Measurements from ENCODE around the gene SEC14L1.

The SEC14L1 gene

DNA sequence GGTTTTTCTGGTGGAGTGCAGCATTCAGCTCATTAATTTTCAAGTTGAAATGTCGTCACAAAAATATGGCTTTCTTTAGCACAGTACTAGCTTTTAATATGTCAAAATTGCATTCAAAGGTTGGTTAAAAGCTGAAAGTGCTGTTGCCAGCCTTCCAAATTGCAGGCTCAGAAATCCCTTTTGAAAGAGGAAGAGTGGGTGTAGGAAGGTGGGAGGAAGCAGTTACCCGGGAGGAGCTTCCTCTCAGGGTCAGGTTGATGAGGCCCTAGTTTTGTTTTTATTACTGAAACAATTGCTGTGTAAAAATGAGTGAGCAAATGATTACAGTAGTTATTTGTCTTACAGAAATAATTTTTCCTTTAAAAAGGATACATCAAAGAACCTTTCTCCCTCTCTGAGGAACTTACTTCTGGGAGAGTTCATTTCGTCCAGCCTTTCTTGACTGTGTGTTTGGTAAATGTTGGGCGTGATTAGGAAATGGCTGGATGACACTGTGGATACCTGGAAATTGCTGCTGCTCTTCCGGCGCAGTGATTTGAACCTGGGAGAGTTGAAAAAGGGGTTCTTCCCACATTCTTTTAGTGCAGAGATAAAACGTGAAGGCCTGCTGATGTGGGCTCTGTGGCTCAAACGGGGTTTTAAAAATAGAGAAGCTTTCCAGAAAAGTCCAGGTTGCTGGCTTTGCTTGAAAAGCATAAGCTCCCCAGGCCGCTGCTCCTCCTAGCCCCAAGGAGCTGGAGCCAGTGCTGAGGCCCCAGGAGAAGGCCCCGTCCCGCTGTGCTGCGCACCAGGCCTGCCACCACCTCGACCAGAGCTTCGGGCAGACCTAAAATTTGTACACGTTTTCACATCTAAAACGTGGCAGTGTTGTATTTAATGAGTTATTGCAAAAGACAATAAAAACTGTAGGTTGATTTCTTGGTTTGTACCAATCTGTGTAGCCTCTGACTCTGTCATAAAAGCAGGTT, 41.7 kb downstream of the SEC14L1 start:
- peaks cover 17% of the 10 kb centered on the region for H3K4me1 Mint-ChIP-seq
- peak overlapping the region; percentile 93 to 96 for H3K27ac Mint-ChIP-seq
- ATAC-seq, result no peak
- no peak for DNase-seq
- H3K4me3 Mint-ChIP-seq, result peak overlapping the region; percentile 77 to 78
- no peaks in the 10 kb centered on the region for H3K9me3 Mint-ChIP-seq
- no peaks in the 10 kb centered on the region for H3K27me3 Mint-ChIP-seq

DNA sequence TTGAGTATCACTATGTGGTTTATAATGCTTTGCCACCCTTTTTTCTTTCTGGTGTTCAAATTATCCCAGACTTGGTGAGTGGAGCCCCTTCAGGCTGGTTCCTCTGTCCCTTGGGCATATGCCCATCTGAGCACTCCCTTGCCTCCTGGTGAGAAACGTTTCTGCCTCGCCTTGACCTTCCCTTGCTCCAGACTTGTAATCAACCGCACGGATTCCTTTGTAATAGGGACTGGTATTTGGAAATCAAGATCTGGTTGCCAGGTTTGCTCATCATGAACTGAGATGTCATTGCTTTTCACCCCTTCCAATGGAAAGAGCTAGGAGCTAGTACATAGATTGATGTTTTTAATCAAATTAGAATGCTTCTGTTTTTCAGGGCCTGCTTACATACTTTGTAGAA, 43.7 kb downstream of the SEC14L1 start:
- no peaks in the 10 kb centered on the region for H3K4me1 Mint-ChIP-seq
- no peak overlapping the region for H3K4me3 Mint-ChIP-seq
- no peak for ATAC-seq
- no peaks in the 10 kb centered on the region for H3K9me3 Mint-ChIP-seq
- DNase-seq, result no peak
- no peak overlapping the region for H3K27ac Mint-ChIP-seq
- no peaks in the 10 kb centered on the region for H3K27me3 Mint-ChIP-seq

DNA sequence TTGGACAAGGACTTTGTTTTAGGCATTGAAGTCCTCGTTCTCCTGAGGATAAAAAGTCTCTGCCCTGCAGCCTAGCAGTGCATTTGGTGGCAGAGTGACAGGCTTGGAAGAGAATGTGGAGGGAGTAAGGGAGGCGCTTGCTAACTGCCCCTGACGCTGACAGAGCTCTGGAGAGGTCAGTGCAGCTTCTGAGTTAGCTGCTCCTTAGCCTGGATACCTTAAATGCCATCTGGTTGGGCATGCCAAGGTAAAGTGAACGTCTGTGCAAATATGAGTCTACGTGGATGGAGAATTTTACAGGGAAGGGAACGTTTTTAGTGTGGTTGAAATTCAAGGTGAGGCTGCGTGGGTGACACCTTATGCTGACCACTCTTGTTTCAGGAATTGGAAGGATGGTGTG, 44.4 kb downstream of the SEC14L1 start:
- Mint-ChIP-seq H3K27ac (no peak overlapping the region), H3K9me3 (no peaks in the 10 kb centered on the region), H3K4me1 (no peaks in the 10 kb centered on the region), H3K4me3 (no peak overlapping the region), H3K27me3 (no peaks in the 10 kb centered on the region)
- DNase-seq (no peak), ATAC-seq (no peak)

DNA sequence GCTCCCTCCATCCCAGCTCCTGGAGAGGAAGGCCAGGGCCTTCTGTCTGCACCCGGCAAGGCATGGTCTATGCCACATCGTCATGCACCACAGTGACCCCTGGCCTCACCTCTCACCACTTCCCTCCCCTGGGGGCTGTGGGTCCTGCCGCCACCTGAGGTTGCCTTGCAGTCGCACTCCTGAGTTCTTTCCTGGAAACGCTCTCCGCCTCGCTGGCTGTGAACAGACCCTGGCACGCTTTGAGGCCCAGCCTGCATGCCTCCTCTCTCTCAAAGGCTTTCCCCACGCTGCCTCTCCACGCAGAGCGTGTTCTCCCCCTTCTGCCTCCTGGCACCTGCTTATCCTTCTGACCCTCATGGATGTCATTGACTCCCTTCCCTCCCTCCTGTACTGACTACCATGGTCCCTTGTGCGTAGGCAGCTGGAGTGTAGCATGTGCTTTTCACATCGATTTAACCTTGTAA, 45.4 kb downstream of the SEC14L1 start:
- H3K9me3 Mint-ChIP-seq, result no peaks in the 10 kb centered on the region
- ATAC-seq, result peak; percentile 90
- H3K27ac Mint-ChIP-seq, result no peak overlapping the region
- peak; percentile 56 to 83 for DNase-seq
- H3K27me3 Mint-ChIP-seq, result no peaks in the 10 kb centered on the region
- H3K4me1 Mint-ChIP-seq, result no peaks in the 10 kb centered on the region
- no peak overlapping the region for H3K4me3 Mint-ChIP-seq

DNA sequence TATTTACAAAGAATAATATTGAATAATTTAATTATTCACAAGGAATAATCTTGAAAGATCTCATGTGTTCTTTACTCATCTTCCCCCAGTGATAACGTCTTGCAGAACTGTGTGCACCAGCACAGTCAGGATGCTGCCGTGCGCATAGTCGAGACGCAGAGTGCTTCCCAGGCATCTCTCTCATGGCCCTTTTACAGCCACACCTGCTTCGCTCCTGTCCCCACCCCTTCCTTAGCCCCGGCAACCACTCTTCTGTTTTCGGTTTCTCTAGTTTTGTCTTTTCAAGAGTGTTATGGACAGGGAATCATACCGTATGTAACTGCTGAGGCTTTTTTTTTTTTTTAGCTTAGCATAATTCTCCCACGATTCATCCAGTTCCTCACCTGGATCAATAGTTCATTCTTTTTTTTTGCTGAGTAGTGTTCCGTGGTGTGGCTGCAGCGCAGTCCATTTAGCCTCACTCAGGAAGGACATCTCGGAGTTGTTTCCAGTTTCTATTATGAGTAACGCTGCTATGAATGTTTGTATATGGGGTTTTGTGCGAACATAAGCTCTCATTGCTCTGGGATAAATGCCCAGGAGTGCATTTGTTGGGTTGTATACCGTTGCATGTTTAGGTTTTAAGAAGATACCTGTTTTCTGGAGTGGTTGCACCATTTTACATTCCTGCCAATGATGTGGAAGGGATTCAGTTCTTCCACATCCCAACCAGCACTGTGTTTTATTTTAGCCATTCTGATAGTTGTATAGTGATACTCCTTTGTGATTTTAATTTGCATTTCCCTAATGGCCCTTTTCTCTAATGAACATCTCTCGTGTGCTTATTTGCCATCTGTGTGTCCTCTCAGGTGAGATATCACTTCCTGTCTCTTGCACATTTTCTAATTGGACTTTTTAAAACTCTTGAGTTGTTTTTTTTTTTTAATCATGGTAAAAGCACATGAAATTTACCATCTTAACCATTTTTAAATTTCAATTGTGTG, 47.6 kb downstream of the SEC14L1 start:
- no peak for ATAC-seq
- Mint-ChIP-seq H3K4me1 (peaks cover 6% of the 10 kb centered on the region), H3K27ac (peak overlapping the region; percentile 64 to 83), H3K9me3 (no peaks in the 10 kb centered on the region), H3K4me3 (peak overlapping the region; percentile 65 to 70), H3K27me3 (no peaks in the 10 kb centered on the region)
- DNase-seq, result no peak

DNA sequence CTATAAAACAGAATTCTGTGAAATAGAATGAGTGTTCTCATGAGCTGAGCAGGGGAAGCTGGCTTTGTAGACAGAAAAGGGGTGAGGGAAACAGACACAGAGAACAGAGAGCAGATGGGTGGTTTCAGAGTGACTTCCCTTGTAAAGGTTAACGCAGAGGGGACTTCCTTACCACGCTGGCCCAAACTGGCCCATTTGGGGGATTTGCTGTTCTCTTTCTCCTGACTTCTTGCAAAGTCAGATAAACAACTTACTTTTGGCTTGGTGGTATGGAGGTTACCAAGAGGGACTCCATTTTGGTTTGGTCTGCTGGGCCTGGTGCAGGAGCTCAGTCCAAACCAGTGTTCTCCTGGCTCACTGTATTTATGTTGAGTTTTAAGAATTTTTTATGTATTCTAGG, 48.4 kb downstream of the SEC14L1 start:
- H3K4me1 Mint-ChIP-seq, result peaks cover 6% of the 10 kb centered on the region
- ATAC-seq (peak; percentile 88), DNase-seq (peak; percentile 50 to 71)
- H3K4me3 Mint-ChIP-seq, result peak overlapping the region; percentile 65 to 70
- H3K27me3 Mint-ChIP-seq, result no peaks in the 10 kb centered on the region
- no peaks in the 10 kb centered on the region for H3K9me3 Mint-ChIP-seq
- H3K27ac Mint-ChIP-seq, result peak overlapping the region; percentile 64 to 84

DNA sequence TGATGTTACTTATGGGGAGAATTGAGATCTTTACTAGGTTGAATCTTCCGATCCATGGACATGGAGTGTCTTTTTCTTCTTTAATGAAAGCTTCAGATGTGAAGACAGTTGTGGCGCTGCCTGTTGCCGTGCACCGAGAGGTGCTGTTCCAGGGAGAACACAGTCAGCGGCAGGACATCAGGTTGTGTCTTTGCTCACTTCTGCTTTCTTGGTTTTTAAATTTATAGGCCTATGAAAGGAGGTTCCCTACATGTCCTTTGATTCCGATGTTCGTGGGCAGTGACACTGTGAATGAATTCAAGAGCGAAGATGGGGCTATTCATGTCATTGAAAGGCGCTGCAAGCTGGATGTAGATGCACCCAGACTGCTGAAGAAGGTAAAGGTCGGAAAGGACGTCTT, 49.8 kb downstream of the SEC14L1 start:
- no peak for ATAC-seq
- Mint-ChIP-seq H3K9me3 (no peaks in the 10 kb centered on the region), H3K27me3 (no peaks in the 10 kb centered on the region), H3K27ac (peak overlapping the region in 1 of 2 donors; percentile 89), H3K4me3 (no peak overlapping the region), H3K4me1 (peaks cover 6% of the 10 kb centered on the region)
- no peak for DNase-seq

DNA sequence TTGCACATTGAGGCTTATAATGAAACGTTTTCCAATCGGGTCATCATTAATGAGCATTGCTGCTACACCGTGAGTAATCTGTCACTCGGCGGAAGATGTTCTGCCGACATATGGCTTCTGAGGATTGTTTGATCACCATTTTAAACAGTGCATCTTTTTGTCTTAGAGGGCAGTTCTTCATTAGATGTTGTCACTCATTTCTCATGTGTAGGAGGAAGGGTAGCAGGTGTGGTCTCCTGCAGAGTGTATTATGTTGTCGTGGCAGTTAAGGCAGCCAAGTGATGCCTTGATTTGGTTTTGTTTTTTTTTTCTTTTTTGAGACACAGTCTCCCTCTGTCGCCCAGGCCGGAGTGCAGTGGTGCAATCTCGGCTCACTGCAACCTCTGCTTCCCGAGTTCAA, 50.5 kb downstream of the SEC14L1 start:
- Mint-ChIP-seq H3K27ac (no peak overlapping the region), H3K9me3 (no peaks in the 10 kb centered on the region), H3K4me1 (peaks cover 6% of the 10 kb centered on the region), H3K4me3 (no peak overlapping the region), H3K27me3 (no peaks in the 10 kb centered on the region)
- DNase-seq, result no peak
- no peak for ATAC-seq

DNA sequence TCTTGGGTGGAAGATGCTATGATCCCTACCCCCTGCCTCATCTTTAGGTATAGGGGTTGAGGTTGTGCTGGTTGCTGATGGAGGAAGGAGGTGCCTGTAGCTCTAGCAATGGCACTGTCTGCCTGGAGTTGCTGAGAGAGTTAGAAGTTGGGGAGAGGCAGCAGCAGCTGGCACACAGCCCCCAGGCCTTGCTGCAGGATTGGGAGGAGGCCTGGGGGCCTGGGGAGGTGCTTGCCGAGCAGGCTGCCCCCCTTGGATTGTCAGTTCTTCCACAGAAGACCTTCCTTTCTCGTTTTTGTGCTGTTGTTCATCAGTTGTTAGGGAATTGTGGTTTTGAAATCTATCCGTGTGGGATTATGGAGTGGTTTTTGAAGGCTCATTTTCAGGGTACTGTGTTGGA, 52.9 kb downstream of the SEC14L1 start:
- DNase-seq (no peak), ATAC-seq (no peak)
- no peak overlapping the region for H3K4me3 Mint-ChIP-seq
- no peaks in the 10 kb centered on the region for H3K9me3 Mint-ChIP-seq
- peak overlapping the region; percentile 57 to 78 for H3K27ac Mint-ChIP-seq
- peaks cover 6% of the 10 kb centered on the region for H3K4me1 Mint-ChIP-seq
- H3K27me3 Mint-ChIP-seq, result no peaks in the 10 kb centered on the region

DNA sequence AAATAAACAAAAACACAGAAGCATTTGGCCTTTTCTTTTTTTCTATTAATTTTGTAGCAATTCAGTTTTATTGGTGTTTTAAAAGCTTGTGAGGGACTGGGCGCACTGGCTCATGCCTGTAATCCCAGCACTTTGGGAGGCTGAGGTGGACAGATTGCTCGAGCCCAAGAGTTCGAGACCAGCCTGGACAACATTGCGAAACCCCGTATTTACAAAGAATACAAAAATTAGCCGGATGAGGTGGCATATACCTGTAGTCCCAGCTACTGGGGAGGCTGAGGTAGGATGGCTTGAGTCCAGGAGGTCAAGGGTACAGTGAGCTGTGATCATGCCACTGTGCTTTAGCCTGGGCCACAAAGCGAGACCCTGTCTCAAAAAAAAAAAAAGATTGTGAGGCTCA, 53.4 kb downstream of the SEC14L1 start:
- Mint-ChIP-seq H3K4me1 (peaks cover 6% of the 10 kb centered on the region), H3K4me3 (no peak overlapping the region), H3K9me3 (no peaks in the 10 kb centered on the region), H3K27me3 (no peaks in the 10 kb centered on the region), H3K27ac (peak overlapping the region in 1 of 2 donors; percentile 78)
- no peak for DNase-seq
- ATAC-seq, result no peak

DNA sequence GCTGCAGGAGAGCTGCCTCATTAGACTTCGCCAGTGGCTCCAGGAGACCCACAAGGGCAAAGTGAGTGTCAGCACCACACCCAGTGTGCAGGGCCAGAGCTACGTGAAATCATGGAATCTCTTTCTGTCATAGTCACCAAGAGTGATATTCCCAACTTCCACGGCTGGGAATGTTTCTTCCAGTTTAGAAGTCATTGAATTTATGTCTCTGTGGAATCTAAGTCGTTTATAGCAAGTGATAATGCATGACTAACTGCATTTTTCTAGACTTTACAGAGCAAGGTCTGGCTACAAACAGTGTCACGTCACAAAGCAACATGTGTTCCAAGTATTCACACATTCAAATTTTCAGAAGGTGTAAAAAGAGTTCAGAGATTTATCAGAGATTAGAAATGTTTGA, 55.5 kb downstream of the SEC14L1 start:
- DNase-seq, result no peak
- Mint-ChIP-seq H3K9me3 (no peaks in the 10 kb centered on the region), H3K4me1 (peaks cover 6% of the 10 kb centered on the region), H3K27ac (no peak overlapping the region), H3K27me3 (no peaks in the 10 kb centered on the region), H3K4me3 (no peak overlapping the region)
- no peak for ATAC-seq

DNA sequence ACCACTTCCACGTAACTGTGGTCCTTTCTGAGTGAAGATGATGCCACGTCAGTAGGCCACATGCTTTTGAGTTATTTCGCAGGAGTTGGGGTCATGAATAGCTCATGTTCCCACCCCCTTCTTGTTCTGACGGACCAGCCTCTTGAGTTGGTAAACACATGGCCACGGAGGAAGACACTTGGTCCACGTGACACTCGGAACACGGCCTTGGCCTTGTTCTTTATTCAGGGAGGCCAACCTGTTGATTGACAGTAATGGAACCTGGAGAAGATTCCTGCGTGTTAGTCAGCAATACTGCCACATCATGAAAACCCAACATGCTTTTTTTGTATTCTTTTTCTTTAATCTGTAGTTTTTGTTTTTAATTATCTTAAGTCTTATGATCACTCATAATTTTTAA, 56.3 kb downstream of the SEC14L1 start:
- H3K4me1 Mint-ChIP-seq, result peaks cover 6% of the 10 kb centered on the region

DNA sequence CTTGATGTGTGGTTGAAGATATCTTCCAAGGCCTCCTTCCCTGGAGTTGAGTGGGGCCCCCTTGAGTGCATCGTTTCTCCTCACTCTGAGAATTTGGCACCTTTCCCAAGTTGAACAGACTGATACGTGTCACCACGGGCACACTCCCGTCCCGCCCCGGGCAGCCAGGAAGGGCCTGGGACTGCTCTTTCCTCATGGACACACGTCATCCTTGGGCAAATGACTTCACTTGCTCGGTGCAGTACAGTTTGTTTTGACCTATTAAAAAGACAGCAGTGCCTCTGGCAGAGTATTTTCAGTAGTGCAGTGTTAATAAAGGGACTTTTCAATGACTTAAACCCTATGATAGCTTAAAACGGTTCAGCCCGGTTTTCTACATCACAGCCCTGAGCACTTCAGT, 59.9 kb downstream of the SEC14L1 start:
- H3K27me3 Mint-ChIP-seq, result no peaks in the 10 kb centered on the region
- ATAC-seq (no peak), DNase-seq (no peak)
- H3K9me3 Mint-ChIP-seq, result no peaks in the 10 kb centered on the region
- no peak overlapping the region for H3K27ac Mint-ChIP-seq
- no peak overlapping the region for H3K4me3 Mint-ChIP-seq
- no peaks in the 10 kb centered on the region for H3K4me1 Mint-ChIP-seq

More for the DNA sequence above, 56.3 kb downstream of the SEC14L1 start:
- Mint-ChIP-seq H3K4me3 (no peak overlapping the region), H3K27ac (no peak overlapping the region), H3K27me3 (no peaks in the 10 kb centered on the region), H3K9me3 (no peaks in the 10 kb centered on the region)
- DNase-seq (no peak), ATAC-seq (no peak)

DNA sequence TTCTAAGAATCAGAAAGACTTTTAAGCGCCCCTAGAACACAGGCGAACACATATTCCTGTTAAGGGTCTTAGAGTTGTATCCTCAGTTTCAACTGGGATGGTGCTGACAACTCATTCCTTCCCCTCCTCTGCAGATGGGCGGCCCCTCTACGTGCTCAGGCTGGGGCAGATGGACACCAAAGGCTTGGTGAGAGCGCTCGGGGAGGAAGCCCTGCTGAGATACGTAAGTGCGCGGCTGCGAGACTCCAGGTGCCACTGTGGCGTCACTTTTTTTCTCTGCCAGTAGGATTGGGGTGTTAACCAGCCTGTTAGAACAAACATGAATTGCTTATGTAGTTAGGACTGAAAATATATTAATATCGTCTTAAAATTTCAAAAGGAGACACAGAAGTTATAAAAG, 62.7 kb downstream of the SEC14L1 start:
- H3K4me1 Mint-ChIP-seq, result no peaks in the 10 kb centered on the region
- no peak overlapping the region for H3K27ac Mint-ChIP-seq
- no peak for ATAC-seq
- DNase-seq, result no peak
- H3K4me3 Mint-ChIP-seq, result no peak overlapping the region
- no peaks in the 10 kb centered on the region for H3K9me3 Mint-ChIP-seq
- H3K27me3 Mint-ChIP-seq, result no peaks in the 10 kb centered on the region

DNA sequence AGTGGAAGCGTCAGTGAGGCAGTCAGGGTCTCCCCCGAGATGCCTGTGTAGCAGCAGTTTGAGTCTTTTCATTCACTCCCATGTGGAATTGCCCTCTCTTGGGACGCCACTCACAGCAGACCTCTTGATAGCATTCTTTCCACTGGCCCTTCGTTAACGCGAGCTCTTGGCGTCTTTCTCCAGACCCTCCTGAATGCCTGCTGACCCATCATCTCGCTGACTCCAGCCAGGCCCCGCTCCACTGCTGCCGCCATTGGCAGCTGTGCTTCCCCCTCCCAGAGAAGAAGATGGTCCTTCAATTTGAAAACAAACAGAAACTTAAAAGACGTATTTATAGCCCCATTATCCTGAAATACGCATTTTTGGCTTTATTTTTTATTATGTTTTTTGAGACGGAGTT, 63.1 kb downstream of the SEC14L1 start:
- no peak for ATAC-seq
- Mint-ChIP-seq H3K27me3 (no peaks in the 10 kb centered on the region), H3K4me3 (no peak overlapping the region), H3K9me3 (no peaks in the 10 kb centered on the region), H3K4me1 (no peaks in the 10 kb centered on the region), H3K27ac (no peak overlapping the region)
- no peak for DNase-seq

DNA sequence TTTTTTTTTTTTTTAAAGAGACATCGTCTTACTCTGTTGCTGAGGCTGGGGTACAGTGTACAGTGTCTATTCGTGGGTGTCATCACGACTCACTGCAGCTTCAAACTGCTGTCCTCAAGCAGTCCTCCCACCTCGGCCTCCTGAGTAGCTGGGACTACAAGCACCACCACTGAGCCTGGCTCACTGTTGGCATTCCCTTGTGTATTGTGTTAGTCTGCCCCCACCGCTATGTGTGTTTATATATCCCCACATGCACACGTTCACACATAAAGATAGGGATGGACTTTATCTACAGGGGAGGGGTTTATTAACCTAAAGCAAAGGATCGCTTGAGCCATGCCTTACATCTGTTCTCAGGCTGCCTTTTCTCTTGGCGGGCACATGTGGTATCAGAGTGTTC, 63.8 kb downstream of the SEC14L1 start:
- no peaks in the 10 kb centered on the region for H3K4me1 Mint-ChIP-seq
- DNase-seq (no peak), ATAC-seq (no peak)
- no peaks in the 10 kb centered on the region for H3K9me3 Mint-ChIP-seq
- H3K4me3 Mint-ChIP-seq, result no peak overlapping the region
- H3K27ac Mint-ChIP-seq, result no peak overlapping the region
- no peaks in the 10 kb centered on the region for H3K27me3 Mint-ChIP-seq
